HS-5 (cell line): ENCODE results near the gene RHNO1.

Experiments
- DNase-seq: peaks from one replicate; pipeline ENCODE4 v3.0.0-alpha.2; 2012; ENCODE audit warnings: low read depth

Gene RHNO1

DNA sequence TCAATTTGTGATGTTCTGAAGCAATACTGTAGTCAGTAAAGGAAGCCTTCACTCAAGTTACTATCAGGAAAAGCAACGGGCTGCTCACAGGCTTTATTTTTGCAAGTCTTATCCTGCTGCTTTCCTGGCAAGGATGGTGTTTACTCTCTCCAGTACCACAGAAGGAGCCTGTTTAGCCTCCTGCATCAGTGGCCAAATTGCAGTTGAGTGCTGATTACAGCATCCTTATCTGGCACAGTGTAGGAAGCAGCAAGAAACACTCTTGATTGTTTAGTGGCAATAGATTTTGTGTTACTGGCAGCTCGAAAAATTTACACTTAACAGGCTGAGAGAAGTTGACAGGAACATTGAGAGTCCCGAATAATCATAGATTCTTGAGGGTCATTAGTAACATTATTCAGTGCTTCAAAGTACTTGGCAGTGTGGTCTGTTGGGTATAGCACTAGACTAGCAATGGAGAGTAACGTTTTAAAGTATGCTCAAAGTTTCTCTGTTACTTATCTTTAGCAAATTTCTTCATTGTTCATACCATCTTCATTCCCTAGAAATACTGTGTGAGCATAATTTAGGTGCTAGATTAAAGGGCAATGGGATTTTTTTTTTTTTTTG, 25.4 kb downstream of the RHNO1 start:
- no peak for DNase-seq

DNA sequence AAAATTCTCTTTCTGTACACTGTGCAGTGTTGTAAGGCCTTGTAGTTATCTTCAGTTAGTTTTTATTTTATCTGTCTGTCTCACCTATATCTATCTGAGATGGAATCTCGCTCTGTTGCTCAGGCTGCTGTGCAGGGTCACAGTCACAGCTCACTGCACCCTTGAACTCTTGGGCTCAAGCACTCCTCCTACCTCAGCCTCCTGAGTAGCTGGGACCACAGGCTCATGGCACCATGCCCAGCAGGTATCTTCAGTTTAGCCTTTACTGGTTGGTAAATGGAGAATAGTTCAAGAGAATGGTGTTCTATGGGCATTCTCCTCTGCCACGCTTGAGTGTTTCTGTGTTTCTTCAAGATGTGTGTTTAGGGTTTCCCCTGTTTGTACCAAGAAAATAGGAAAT, 27.2 kb downstream of the RHNO1 start:
- DNase-seq: no peak

DNA sequence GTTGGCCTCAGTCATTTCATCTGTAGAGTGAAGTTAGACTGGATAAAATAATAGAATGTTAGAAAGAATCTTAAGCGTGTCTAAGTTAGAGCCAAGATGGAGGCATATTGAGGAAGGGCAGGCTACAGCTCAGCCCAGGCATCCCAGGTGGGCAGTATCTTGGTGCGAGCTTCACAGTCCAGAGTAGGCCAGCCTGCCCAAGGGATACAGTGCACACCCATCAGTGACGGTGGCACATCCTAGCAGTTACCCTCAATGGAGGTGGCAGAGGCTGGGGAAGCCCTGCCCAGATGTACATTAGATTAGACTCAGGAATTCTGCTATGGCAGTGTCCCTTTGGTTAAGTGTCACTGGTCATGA, 35.2 kb downstream of the RHNO1 start:
- no peak for DNase-seq

DNA sequence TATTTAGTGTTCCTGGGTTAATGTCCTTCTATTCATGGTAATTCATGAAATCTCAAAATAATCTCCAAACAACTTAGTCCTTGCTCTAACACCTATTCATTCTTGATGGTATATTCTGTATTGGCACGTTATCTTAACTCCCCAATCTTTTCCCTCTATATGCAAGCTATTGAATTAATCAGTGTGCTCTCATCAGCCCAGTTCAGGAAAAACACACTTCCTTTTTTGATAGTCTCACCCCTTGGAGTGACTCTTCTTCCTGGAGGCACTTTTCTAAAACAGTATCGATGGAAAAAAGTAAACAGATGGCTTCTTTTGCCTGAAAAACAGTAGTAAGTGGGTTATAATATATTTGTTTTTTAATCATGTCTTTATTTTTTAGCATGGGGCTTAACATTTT, 42.2 kb downstream of the RHNO1 start:
- DNase-seq: no peak

DNA sequence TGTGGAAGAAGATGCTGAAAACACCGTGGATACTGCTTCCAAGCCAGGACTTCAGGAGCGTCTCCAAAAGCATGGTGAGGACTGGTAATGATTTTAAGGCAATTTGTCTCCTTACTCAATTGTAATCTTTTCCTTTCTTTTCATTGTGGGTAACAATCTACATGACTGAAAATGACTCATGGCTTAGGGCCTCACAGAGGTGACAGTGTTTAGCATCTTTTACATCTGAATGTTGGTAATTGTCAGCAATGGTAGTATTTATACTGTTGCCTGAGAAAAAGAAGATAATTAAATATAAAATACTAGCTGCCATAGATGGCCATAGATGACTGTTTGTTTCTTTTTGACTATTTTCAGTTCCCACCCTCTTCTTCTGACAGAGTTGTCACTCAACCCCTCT, 45.3 kb downstream of the RHNO1 start:
- peak; percentile 9 for DNase-seq

DNA sequence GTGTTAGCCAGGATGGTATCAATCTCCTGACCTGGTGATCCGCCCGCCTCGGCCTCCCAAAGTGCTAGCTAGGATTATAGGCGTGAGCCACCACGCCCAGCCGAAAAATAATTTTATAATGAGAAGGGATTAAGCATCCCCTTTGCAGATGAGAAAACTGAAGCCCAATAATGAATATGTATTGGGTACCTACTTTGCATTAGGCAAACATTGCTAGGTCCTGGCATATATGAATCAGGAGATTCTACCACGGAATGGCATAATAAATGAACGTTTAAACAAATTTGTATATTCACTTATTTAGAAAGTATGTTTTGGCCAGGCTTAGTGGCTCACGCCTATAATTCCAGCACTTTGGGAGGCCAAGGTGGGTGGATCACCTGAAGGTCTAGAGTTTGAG, 46.0 kb downstream of the RHNO1 start:
- no peak for DNase-seq

DNA sequence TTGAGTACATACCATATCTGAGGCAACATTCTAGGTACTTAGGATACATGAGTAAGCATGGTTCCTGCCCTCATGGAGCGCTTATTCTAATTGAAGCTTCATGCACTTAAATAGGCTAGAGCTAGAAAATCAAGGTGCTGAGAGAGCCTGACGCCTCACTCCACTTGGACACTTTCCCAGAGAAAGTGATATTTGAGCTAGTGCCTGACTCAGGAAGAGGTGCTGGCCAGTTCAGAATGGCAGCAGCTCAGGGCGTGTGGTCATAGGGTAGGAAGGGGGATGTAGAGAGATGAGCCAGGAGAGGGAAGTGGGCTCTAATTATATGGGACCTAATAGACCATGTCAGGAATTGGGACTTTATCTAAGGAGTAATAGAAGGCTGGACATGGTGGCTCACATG, 47.0 kb downstream of the RHNO1 start:
- DNase-seq: no peak

DNA sequence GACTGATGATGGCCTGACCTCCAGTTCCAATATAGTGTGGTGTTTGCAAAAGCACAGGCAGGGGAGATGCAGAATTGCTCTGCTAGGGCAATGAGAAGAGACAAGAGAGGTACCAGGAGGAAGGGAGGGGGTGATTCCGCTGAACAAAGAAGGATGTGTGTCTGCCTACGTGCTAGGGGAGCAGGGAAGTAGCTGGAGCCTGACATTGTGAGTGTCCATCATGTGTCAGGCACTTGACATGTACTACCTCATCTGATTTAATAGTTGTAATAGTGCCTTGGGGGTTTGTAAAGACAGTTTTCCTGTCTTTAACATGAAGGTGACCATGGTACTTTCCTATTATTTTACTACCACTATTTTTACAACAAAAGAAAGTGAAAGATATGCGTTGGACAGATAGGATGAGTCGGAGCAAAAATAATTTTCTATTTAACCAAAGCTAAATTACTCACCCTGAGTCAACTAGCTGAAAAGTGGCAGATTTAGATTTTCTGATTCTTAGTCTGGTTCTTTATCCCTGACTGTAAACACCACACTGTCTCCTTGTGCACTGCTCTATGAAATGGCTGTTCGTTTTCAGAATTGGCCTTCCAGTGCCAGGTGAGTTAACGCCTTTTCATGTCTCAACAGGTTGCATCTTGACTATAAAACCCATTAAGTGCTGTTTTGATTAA, 48.4 kb downstream of the RHNO1 start:
- DNase-seq: peak; percentile 22

DNA sequence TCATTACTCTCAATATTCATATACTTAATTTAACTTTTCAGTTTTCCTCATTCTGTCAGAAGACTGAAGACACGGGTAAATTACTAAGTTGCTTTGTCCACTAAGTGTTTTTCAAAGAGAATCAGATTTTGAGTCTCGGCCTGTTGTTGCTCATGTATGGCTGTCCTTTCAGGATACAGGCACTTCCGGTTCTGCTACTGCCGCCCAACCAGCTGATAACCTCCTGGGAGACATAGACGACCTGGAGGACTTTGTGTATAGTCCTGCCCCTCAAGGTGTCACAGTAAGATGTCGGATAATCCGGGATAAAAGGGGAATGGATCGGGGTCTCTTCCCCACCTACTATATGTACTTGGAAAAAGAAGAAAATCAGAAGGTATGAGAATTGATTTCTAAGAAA, 53.8 kb downstream of the RHNO1 start:
- DNase-seq: no peak

DNA sequence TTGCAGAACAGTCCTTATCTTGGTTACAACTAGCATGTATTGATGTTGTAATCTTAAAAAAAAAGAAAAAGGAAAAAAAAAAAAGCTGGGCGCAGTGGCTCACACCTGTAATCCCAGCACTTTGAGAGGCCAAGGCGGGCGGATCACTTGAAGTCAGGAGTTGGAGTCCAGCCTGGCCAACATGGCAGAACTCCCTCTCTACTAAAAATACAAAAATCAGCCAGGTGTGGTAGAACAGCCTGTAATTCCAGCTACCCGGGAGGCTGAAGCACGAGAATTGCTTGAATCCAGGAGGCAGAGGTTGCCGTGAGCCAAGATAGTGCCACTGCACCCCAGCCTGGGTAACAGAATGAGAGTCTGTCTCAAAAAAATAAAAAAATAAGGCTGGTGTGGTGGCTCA, 56.6 kb downstream of the RHNO1 start:
- no peak for DNase-seq

DNA sequence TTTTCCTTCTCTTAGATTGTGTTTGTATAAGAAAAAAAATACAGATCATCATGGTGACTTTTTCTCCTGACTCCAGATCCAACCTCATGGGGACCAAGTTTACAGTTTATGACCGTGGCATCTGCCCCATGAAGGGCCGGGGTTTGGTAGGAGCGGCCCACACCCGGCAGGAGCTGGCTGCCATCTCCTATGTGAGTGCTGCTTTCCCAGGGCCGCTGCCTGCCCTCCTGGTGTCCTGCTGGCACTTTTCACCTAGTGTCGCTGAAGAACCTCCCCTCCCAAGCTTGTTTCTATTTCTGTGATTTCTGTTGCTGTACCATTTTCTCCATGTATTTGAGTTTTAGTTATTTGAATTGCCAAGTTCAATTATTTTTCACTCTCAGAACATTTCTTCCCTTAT, 57.3 kb downstream of the RHNO1 start:
- DNase-seq: no peak

DNA sequence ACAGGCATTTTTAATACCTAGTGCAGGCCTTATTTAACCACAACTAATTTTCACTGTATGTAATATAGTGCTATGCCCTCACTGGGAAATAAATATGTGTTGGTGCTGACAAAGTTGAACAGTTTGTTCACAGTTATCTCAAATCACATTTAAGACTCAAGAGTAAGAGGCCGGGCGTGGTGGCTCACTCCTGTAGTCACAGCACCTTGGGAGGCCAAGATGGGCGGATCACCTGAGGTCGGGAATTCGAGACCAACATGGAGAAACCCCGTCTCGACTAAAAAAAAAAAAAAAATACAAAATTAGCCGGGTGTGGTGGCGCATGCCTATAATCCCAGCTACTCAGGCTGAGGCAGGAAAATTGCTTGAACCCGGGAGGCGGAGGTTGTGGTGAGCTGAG, 59.3 kb downstream of the RHNO1 start:
- no peak for DNase-seq

DNA sequence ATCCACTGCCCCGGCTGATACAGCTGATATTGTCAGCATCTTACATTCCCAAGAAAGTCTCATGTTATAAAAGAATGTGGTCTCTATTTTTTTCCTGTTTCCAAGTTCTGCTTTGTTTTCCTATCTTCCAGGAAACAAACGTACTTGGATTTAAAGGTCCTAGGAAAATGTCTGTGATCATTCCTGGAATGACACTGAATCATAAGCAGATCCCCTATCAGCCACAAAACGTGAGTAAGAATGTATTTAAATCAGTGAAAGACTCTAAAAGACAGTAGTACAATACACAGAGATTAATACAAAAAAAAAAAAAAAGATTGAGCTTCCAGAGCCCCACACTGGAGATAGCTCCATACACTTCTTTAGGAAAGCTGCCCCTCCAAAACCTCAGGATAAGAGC, 60.5 kb downstream of the RHNO1 start:
- DNase-seq: no peak
